ENCODE results near the gene KLK13. TPM values are rescaled to one million over a fixed set of nuclear protein-coding genes. Genes with fewer than 3 reads are reported as not detected.

KLK13 gene, protein sequence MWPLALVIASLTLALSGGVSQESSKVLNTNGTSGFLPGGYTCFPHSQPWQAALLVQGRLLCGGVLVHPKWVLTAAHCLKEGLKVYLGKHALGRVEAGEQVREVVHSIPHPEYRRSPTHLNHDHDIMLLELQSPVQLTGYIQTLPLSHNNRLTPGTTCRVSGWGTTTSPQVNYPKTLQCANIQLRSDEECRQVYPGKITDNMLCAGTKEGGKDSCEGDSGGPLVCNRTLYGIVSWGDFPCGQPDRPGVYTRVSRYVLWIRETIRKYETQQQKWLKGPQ
- total RNA-seq: not detected in 2 replicates
- long read RNA-seq: 0 reads

DNA sequence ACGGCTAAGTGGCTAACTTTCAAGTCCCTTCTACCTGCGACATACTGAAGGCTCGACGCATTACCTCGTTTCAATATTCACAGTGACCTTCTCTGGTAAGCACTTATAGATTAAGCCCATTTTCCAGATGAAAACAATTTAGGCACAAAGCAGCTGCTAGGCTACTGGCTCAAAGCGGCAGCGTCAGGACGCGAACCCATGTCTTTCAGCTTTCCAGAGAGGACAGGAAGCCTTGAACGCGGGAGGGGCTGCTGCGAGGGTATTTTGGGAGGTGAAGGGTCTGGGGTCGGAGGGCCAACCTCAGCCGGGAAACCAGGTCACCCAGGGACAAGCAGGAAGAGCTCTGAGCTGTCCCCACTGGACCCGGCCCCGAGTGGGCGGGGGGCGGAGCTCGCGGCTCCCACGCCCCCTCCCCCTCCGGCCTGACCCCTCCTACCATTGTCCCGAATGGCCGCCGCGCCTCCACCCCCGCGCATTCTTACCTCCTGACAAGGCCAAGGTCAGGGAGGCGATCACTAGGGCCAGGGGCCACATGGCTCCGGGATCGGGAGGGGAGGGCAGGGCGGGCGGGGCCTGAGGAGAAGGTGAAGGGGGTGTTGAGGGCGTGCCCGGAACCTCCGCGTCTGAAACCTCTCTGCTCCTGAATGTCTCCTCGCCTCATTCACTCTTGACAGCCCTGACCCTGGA is at the start of gene KLK13:
Gene KLK13, minus strand, starts transcription at position 559 of the 687 bp plus-strand sequence. Its CDS starts 25 bp downstream, at position 534.
- Mint-ChIP-seq H3K4me3 (peak within 1 kb of the TSS; percentile 7), H3K9me3 (peaks cover 13% of the 10 kb centered on the region), H3K27me3 (ENCODE audit: low read depth) (peaks cover 44% of the 10 kb centered on the region), H3K27ac (ENCODE audit: unreplicated experiment) (no peak within 1 kb of the TSS), H3K36me3 (ENCODE audit: low read depth) (no peaks in the 10 kb centered on the region), H3K4me1 (peaks cover 4% of the 10 kb centered on the region)
- DNase-seq (ENCODE audit: low read depth, low spot score): no peak
- TF ChIP-seq, protein P1, sequence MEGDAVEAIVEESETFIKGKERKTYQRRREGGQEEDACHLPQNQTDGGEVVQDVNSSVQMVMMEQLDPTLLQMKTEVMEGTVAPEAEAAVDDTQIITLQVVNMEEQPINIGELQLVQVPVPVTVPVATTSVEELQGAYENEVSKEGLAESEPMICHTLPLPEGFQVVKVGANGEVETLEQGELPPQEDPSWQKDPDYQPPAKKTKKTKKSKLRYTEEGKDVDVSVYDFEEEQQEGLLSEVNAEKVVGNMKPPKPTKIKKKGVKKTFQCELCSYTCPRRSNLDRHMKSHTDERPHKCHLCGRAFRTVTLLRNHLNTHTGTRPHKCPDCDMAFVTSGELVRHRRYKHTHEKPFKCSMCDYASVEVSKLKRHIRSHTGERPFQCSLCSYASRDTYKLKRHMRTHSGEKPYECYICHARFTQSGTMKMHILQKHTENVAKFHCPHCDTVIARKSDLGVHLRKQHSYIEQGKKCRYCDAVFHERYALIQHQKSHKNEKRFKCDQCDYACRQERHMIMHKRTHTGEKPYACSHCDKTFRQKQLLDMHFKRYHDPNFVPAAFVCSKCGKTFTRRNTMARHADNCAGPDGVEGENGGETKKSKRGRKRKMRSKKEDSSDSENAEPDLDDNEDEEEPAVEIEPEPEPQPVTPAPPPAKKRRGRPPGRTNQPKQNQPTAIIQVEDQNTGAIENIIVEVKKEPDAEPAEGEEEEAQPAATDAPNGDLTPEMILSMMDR (conservative IDR thresholded peaks at IDR 0.05): no peak

DNA sequence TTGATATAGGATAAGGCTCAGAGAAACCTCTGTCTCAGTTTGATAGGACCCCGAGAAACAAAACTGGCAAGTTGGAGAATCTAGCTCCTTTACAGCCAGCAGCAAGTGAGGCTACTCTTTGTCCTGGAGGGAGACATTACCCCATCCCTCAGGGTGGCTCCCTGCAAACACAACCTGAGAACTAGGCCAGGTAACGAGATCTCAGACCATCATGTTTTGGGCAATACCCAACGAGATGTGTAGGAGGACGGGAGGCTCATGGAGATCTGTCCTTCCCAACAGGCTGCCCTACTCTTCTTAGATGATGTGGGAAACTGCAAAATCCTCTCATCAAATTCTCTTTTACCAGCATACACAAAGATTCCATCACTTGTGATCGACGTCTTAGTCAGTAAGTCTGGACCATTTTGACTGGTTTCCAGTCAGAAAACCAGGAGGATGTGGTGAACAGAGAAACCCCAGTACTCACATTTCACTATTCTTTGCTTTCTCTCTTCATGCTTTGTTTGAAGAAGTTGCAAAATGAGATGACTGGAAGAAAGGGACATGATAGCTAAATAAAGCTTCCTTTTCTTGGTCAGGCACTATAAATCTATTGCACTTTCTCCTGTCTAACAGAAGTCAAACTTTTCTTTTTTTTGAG is 49.3 kb upstream of the KLK13 start:
- Mint-ChIP-seq H3K9me3 (no peaks in the 10 kb centered on the region), H3K4me3 (no peak overlapping the region), H3K27me3 (ENCODE audit: low read depth) (peaks cover 45% of the 10 kb centered on the region), H3K27ac (ENCODE audit: unreplicated experiment) (no peak overlapping the region), H3K36me3 (ENCODE audit: low read depth) (no peaks in the 10 kb centered on the region), H3K4me1 (no peaks in the 10 kb centered on the region)
- no peak for DNase-seq (ENCODE audit: low read depth, low spot score)
- TF ChIP-seq, protein P1 (conservative IDR thresholded peaks at IDR 0.05): no peak

DNA sequence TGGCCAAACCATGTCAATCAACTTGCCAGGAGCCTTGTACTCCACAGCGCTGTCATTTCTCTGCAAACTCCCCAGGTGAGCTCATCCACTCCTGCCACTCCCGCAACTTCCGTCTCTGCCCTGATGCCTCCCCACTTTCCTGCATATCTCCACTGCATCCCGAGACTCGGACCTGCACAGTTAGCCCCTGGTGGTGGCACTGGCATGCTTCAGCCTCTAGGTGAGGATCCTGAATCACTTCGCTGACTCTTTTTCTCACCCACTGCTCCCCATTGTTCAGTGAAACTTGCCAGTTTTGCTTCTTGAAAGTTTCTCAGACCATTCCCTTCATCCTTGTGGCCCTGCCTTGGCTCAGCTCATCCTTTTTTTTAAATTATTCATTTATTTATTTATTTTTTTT is 46.7 kb upstream of the KLK13 start:
- TF ChIP-seq, protein P1 (conservative IDR thresholded peaks at IDR 0.05): peak; percentile 37
- Mint-ChIP-seq H3K4me1 (peaks cover 16% of the 10 kb centered on the region), H3K9me3 (no peaks in the 10 kb centered on the region), H3K4me3 (no peak overlapping the region), H3K36me3 (ENCODE audit: low read depth) (no peaks in the 10 kb centered on the region), H3K27me3 (ENCODE audit: low read depth) (peaks cover 28% of the 10 kb centered on the region), H3K27ac (ENCODE audit: unreplicated experiment) (no peak overlapping the region)
- DNase-seq (ENCODE audit: low read depth, low spot score): no peak

DNA sequence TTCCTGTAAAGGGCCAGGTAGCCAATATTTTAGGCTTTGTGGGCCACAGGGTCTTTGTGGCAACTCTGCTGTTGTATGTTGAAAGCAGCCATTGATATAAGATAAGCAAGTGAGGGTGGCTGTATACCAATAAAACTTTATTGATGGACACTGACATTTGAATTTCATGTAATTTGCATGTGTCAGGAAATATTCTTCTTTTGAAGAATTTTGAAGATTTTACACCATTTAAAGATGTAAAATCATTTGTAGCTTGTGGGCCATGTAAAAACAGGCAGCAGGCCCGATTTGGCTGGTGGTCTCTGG is 45.7 kb upstream of the KLK13 start:
- no peak for DNase-seq (ENCODE audit: low read depth, low spot score)
- TF ChIP-seq, protein P1 (conservative IDR thresholded peaks at IDR 0.05): no peak
- no peaks in the 10 kb centered on the region for H3K9me3 Mint-ChIP-seq
- peaks cover 18% of the 10 kb centered on the region for H3K27me3 Mint-ChIP-seq (ENCODE audit: low read depth)
- H3K4me1 Mint-ChIP-seq: peaks cover 16% of the 10 kb centered on the region
- no peak overlapping the region for H3K4me3 Mint-ChIP-seq
- H3K36me3 Mint-ChIP-seq (ENCODE audit: low read depth): no peaks in the 10 kb centered on the region
- H3K27ac Mint-ChIP-seq (ENCODE audit: unreplicated experiment): no peak overlapping the region

DNA sequence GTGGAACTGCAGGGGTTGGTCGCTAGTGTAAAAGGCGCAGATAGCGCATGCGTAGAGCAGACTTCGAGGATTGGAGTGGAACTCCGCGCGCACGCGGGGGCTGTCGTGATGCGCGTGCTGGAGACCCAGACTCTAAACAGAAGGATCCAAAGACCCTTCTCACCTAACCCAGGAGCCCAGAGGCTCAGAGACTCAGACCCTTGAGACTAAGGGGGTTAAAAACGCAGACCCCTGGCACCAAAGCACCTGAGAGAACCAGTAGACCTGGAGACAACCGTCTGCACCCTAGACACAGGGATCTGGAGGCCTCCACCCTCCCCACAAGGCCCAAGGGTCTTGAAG is 43.9 kb upstream of the KLK13 start:
- H3K27ac Mint-ChIP-seq (ENCODE audit: unreplicated experiment): peak overlapping the region; percentile 95
- TF ChIP-seq, protein P1 (conservative IDR thresholded peaks at IDR 0.05): no peak
- no peaks in the 10 kb centered on the region for H3K36me3 Mint-ChIP-seq (ENCODE audit: low read depth)
- DNase-seq (ENCODE audit: low read depth, low spot score): no peak
- peak overlapping the region; percentile 95 for H3K4me3 Mint-ChIP-seq
- H3K27me3 Mint-ChIP-seq (ENCODE audit: low read depth): peaks cover 10% of the 10 kb centered on the region
- peaks cover 16% of the 10 kb centered on the region for H3K4me1 Mint-ChIP-seq
- H3K9me3 Mint-ChIP-seq: no peaks in the 10 kb centered on the region

Data from neural crest cell (in vitro differentiated cells).